ENCODE results near the gene NFIB. TPM values are rescaled to one million over a fixed set of nuclear protein-coding genes. Genes with fewer than 3 reads are reported as not detected.

NFIB gene
- total RNA-seq, 2 experiments from 2014 or later, result not detected

- H3K9me3 Mint-ChIP-seq, result no peaks in the 10 kb centered on the region
- peaks cover 5% of the 10 kb centered on the region for H3K4me1 Mint-ChIP-seq (ENCODE audit: low read depth)
- H3K4me3 Mint-ChIP-seq, result no peak overlapping the region
- DNase-seq (no peak), ATAC-seq (no peak)
- CTCF ChIA-PET, result interaction anchor here (0.8 kb wide), 1 partner anchor 1639 kb away, joined by 3 read pairs; no protein-coding TSS in a partner anchor
- no peak for TF ChIP-seq CTCF (IDR thresholded peaks at IDR 0.05)
- peaks cover 48% of the 10 kb centered on the region for H3K27me3 Mint-ChIP-seq
- intact Hi-C loops (cut with micrococcal nuclease), result no loop called here
- H3K27ac Mint-ChIP-seq, result no peak overlapping the region
- H3K36me3 Mint-ChIP-seq (ENCODE audit: low read depth), result peaks cover under 1% of the 10 kb centered on the region
- POLR2A ChIA-PET, result no interaction called here
Measured at GRCh38 chr9:14307989-14308852, 5.7 kb downstream of the NFIB start.

- no peak for ATAC-seq
- no peaks in the 10 kb centered on the region for H3K9me3 Mint-ChIP-seq
- H3K4me1 Mint-ChIP-seq (ENCODE audit: low read depth), result peaks cover 3% of the 10 kb centered on the region
- H3K36me3 Mint-ChIP-seq (ENCODE audit: low read depth), result no peaks in the 10 kb centered on the region
- DNase-seq, result no peak
- ChIA-PET POLR2A (no interaction called here), CTCF (no interaction called here)
- TF ChIP-seq CTCF (IDR thresholded peaks at IDR 0.05), result no peak
- peaks cover 39% of the 10 kb centered on the region for H3K27me3 Mint-ChIP-seq
- no peak overlapping the region for H3K27ac Mint-ChIP-seq
- H3K4me3 Mint-ChIP-seq, result no peak overlapping the region
- intact Hi-C loops (cut with micrococcal nuclease), result no loop called here
Measured at GRCh38 chr9:14306672-14307660, 7.0 kb downstream of the NFIB start.

GRCh38 chr9:14306188-14306587, 7.8 kb downstream of the NFIB start:
- DNase-seq, result no peak
- H3K9me3 Mint-ChIP-seq, result no peaks in the 10 kb centered on the region
- intact Hi-C loops (cut with micrococcal nuclease), result no loop called here
- ChIA-PET CTCF (interaction anchor here (0.9 kb wide), 1 partner anchor 12 kb away, joined by 3 read pairs; no protein-coding TSS in a partner anchor), POLR2A (no interaction called here)
- TF ChIP-seq CTCF (IDR thresholded peaks at IDR 0.05), result no peak
- H3K36me3 Mint-ChIP-seq (ENCODE audit: low read depth), result no peaks in the 10 kb centered on the region
- peaks cover 42% of the 10 kb centered on the region for H3K27me3 Mint-ChIP-seq
- H3K27ac Mint-ChIP-seq, result no peak overlapping the region
- ATAC-seq, result no peak
- H3K4me1 Mint-ChIP-seq (ENCODE audit: low read depth), result peaks cover 3% of the 10 kb centered on the region
- H3K4me3 Mint-ChIP-seq, result no peak overlapping the region

- CTCF ChIA-PET, result interaction anchor here (1.1 kb wide), 1 partner anchor 49 kb away, joined by 3 read pairs; no protein-coding TSS in a partner anchor
- peaks cover 38% of the 10 kb centered on the region for H3K27me3 Mint-ChIP-seq
Measured at GRCh38 chr9:14304259-14304658, 9.7 kb downstream of the NFIB start.

More at GRCh38 chr9:14304259-14304658, 9.7 kb downstream of the NFIB start:
- POLR2A ChIA-PET, result no interaction called here
- Mint-ChIP-seq H3K36me3 (ENCODE audit: low read depth) (no peaks in the 10 kb centered on the region), H3K4me3 (no peak overlapping the region), H3K4me1 (ENCODE audit: low read depth) (peaks cover under 1% of the 10 kb centered on the region), H3K27ac (no peak overlapping the region), H3K9me3 (no peaks in the 10 kb centered on the region)
- TF ChIP-seq CTCF (IDR thresholded peaks at IDR 0.05), result no peak
- DNase-seq (no peak), ATAC-seq (no peak)
- intact Hi-C loops (cut with micrococcal nuclease), result no loop called here
